Kidney (tissue), 14 donors: ENCODE measurements around the gene DICER1. TPM values are rescaled to one million over a fixed set of nuclear protein-coding genes. Genes with fewer than 3 reads are reported as not detected.

Experiments used
- DNase-seq, 5 donors: peaks; one replicate each; pipeline ENCODE4 v3.0.0-alpha.2; 2013 to 2020
- FAIRE-seq: peaks from 2 replicates; lab custom pipeline; 2012; peaks lifted over from hg19 to GRCh38; lab: Jason Lieb, UNC
- H3K27ac ChIP-seq, 2 donors: one replicate each; pipeline ENCODE4 v1.7.0; 2013; ENCODE audit warnings: low read depth in 2 of 2, low read length in 2 of 2, inconsistent platforms in 1 of 2
- H3K27me3 ChIP-seq: one replicate; pipeline ENCODE4 v1.7.1; 2013; ENCODE audit warnings: low read length, inconsistent platforms; ENCODE audit not compliant: control insufficient read depth, insufficient read depth
- H3K36me3 ChIP-seq, 3 donors: one replicate each; pipeline versions ENCODE4 v1.7.0 to v1.7.1; 2013; ENCODE audit warnings: low read length in 3 of 3, control low read depth in 1 of 3, inconsistent platforms in 1 of 3; ENCODE audit not compliant: insufficient read depth in 3 of 3, control insufficient read depth in 2 of 3
- H3K4me1 ChIP-seq, 3 donors: one replicate each; pipeline versions ENCODE4 v1.7.0 to v1.7.1; 2013; ENCODE audit warnings: low read length in 3 of 3, inconsistent platforms in 1 of 3, low read depth in 1 of 3; ENCODE audit not compliant: control insufficient read depth in 2 of 3, insufficient read depth in 2 of 3
- H3K4me3 ChIP-seq, 3 donors: one replicate each; pipeline versions ENCODE4 v1.7.0 to v1.8.1; 2013; ENCODE audit warnings: low read length in 3 of 3, control low read depth in 1 of 3, inconsistent platforms in 1 of 3
- H3K9ac ChIP-seq, 3 donors: one replicate each; pipeline versions ENCODE4 v1.7.0 to v1.7.1; 2013; ENCODE audit warnings: low read length in 3 of 3, control low read depth in 1 of 3, inconsistent platforms in 1 of 3
- H3K9me3 ChIP-seq, 3 donors: one replicate each; pipeline versions ENCODE4 v1.7.0 to v1.7.1; 2013; ENCODE audit warnings: low read length in 3 of 3, control low read depth in 1 of 3, inconsistent platforms in 1 of 3; ENCODE audit not compliant: control insufficient read depth in 2 of 3, insufficient read depth in 1 of 3
- CTCF ChIP-seq: IDR thresholded peaks from 3 replicates; pipeline ENCODE4 v1.5.1; 2012; ENCODE audit warnings: mild to moderate bottlenecking, moderate library complexity, borderline replicate concordance; ENCODE audit not compliant: insufficient read depth; ENCODE audit errors: extremely low read depth
- intact Hi-C: fragments of 100-400 bp; cut with DNase I; formaldehyde crosslinking; loops from one replicate; pipeline ENCODE4 v1.11.1; 2022
- polyA plus RNA-seq: library from polyadenylated mRNA; stranded (reverse); fragments of 350-450 nt; fragmentation: Illumina TruSeq; extraction: RNeasy Lipid Tissue Mini Kit (QIAGEN cat#74804); gene quantifications from one replicate; pipeline ENCODE4 v1.2.3, GENCODE V29; 2014; ENCODE audit warnings: low read depth, low replicate concordance; ENCODE audit not compliant: insufficient read depth
- total RNA-seq: library from RNA; stranded (reverse); fragmentation: NEBNext Ultra II Directional; extraction: Animal tissue kit (Norgen Biotek cat#: 25700); gene quantifications from one replicate; pipeline ENCODE4 v1.2.1, GENCODE V29; 2021
- donor health status: control.
- donor health status: control.
- donor health status: control.
- donor health status: control.
- donor health status: control.
- donor health status: DM: yes; HTN: yes; CAD: no.
- donor health status: Normal renal cell carcinoma (clear cell type).

The DICER1 gene
- total and polyA plus RNA-seq, 2 donors from 2014 or later: 6.0 to 83.6 TPM

DNA sequence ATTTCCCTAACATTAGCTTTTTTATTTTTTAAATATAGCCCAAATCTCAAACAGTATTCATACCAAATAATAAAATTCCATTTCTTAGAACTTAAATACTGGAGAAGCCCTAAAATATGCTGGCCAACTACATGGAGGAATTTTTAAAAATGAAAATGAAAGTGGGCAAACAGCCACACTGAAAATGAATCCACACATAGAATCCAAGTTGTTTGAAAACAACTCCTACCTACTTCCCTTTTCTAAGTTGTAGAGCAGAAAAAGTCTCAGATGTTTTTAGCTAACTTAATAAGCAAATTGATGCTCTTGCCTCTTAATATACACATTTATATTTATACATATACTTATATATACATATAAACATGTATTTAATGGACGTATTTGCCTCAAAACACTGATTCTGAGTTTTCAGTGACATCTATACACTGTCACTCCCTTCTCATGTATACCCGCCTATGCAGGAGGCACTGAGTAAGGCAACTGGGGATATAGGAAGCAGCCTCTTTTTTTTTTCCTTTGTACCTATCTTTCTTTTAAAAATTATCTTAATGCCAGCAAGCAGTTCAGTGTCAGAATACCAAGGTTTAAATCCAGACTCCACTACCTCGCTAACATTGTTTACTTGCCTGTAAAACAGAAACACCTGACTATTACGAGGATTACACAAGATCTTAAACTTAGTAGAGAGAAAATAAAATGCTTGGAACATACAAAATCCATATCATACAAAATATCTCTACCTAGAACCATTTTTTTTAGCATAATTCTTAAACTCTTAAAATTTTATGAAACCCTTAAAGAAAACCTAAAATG lies 13.3 kb downstream of the DICER1 start:
- Histone ChIP-seq H3K27me3 (no peaks in the 10 kb centered on the region), H3K9ac (no peak overlapping the region), H3K4me3 (no peak overlapping the region), H3K4me1 (peaks cover 0 to 22% (median 2%) of the 10 kb centered on the region in 3 donors), H3K27ac (no peak overlapping the region), H3K36me3 (peaks cover 0 to 2% (median 0%) of the 10 kb centered on the region in 3 donors), H3K9me3 (peaks cover 0 to 8% (median 0%) of the 10 kb centered on the region in 3 donors)
- DNase-seq: no peak
- FAIRE-seq: peak; percentile 79
- TF ChIP-seq CTCF: no peak
- intact Hi-C loops: no loop called here

DNA sequence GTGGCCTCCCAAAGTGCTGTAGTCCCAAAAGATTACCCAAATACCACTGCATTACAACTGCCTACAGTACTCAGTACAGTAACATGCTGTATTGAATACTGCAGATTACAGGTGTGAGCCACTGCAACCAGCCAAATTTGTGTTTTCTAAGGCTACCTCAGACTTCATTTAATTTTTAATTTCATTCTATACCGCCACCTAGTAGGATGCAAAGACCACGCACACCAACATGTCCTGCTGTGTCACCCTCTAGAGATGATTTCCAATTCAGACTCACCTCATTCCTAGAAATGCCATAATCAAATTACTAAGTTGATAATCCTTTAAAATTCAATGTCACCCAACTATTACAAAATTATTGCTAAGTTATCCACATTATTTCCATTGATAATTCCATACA lies 15.1 kb downstream of the DICER1 start:
- no peak overlapping the region for H3K4me3 ChIP-seq
- H3K4me1 ChIP-seq: peaks cover 0 to 19% (median 4%) of the 10 kb centered on the region in 3 donors
- H3K27me3 ChIP-seq: no peaks in the 10 kb centered on the region
- DNase-seq (no peak), FAIRE-seq (no peak)
- peaks cover 0 to 8% (median 0%) of the 10 kb centered on the region in 3 donors for H3K9me3 ChIP-seq
- no peak for TF ChIP-seq CTCF
- peaks cover 0 to 2% (median 0%) of the 10 kb centered on the region in 3 donors for H3K36me3 ChIP-seq
- intact Hi-C loops: no loop called here
- no peak overlapping the region for H3K27ac ChIP-seq
- H3K9ac ChIP-seq: no peak overlapping the region

- no peak overlapping the region for H3K9ac ChIP-seq
- DNase-seq (no peak), FAIRE-seq (no peak)
- peaks cover 0 to 8% (median 0%) of the 10 kb centered on the region in 3 donors for H3K9me3 ChIP-seq
- no peaks in the 10 kb centered on the region for H3K27me3 ChIP-seq
- no peak overlapping the region for H3K4me3 ChIP-seq
- intact Hi-C loops: no loop called here
- H3K4me1 ChIP-seq: peaks cover 0 to 19% (median 6%) of the 10 kb centered on the region in 3 donors
- no peak for TF ChIP-seq CTCF
- peaks cover 0 to 2% (median 0%) of the 10 kb centered on the region in 3 donors for H3K36me3 ChIP-seq
- H3K27ac ChIP-seq: no peak overlapping the region
These were observed 15.6 kb downstream of the DICER1 start for GRCh38 chr14:95141684-95142083.
